GM23248 (cell line): Measurements from ENCODE around the gene EVL.

Source experiments
- EZH2 ChIP-seq: fragments of 200-600 bp; sonication (generic); IDR thresholded peaks from 2 replicates; pipeline ENCODE4 v1.6.1; 2018; ENCODE audit warnings: antibody characterized with exemption, mild to moderate bottlenecking; ENCODE audit not compliant: insufficient read depth, poor library complexity, severe bottlenecking
- EZH2phosphoT487 ChIP-seq: fragments of 200-600 bp; sonication (generic); IDR thresholded peaks from 2 replicates; pipeline ENCODE4 v1.6.1; 2018; ENCODE audit warnings: antibody characterized with exemption, moderate library complexity, mild to moderate bottlenecking, low read depth; ENCODE audit not compliant: insufficient read depth

GRCh38 chr14:100027771-100028490, 37.3 kb upstream of the EVL start:
- TF ChIP-seq EZH2 (no peak), EZH2phosphoT487 (no peak)
